ENCODE results near the gene ATP2A1.

Gene ATP2A1

GRCh38 chr16:28829747-28830146 lies 48.5 kb upstream of the ATP2A1 start (continued):
- no peak for TF ChIP-seq ZNF138 (tag by site-specific recombination; IDR thresholded peaks at IDR 0.05; ENCODE audit: borderline replicate concordance)
- TF ChIP-seq, protein P1, sequence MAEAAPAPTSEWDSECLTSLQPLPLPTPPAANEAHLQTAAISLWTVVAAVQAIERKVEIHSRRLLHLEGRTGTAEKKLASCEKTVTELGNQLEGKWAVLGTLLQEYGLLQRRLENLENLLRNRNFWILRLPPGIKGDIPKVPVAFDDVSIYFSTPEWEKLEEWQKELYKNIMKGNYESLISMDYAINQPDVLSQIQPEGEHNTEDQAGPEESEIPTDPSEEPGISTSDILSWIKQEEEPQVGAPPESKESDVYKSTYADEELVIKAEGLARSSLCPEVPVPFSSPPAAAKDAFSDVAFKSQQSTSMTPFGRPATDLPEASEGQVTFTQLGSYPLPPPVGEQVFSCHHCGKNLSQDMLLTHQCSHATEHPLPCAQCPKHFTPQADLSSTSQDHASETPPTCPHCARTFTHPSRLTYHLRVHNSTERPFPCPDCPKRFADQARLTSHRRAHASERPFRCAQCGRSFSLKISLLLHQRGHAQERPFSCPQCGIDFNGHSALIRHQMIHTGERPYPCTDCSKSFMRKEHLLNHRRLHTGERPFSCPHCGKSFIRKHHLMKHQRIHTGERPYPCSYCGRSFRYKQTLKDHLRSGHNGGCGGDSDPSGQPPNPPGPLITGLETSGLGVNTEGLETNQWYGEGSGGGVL (tag by site-specific recombination; IDR thresholded peaks at IDR 0.05): no peak
- no peak for TF ChIP-seq ZNF529 (tag by site-specific recombination; IDR thresholded peaks at IDR 0.05; ENCODE audit: insufficient replicate concordance)
- TF ChIP-seq ZNF311 (tag by site-specific recombination; IDR thresholded peaks at IDR 0.05; ENCODE audit: borderline replicate concordance): no peak
- no peak for TF ChIP-seq ZNF76 (tag by site-specific recombination; IDR thresholded peaks at IDR 0.05; ENCODE audit: borderline replicate concordance, low read depth)

GRCh38 chr16:28830531-28830930 lies 47.8 kb upstream of the ATP2A1 start:
- H3K27ac ChIP-seq (ENCODE audit: extremely low read depth, low read depth, low read length): no peak overlapping the region

GRCh38 chr16:28834349-28834748 lies 43.9 kb upstream of the ATP2A1 start:
- Histone ChIP-seq H3K4me3 (ENCODE audit: low read depth, low read length) (no peak overlapping the region), H3K4me1 (ENCODE audit: control insufficient read depth, insufficient read depth, low read length) (no peaks in the 10 kb centered on the region), H3K36me3 (ENCODE audit: control insufficient read depth in 2 of 2, insufficient read depth in 1 of 2, low read length in 2 of 2) (peaks cover 53 to 94% of the 10 kb centered on the region in 2 experiments), H3K27ac (ENCODE audit: extremely low read depth, low read depth, low read length) (no peak overlapping the region), H3K9me3 (ENCODE audit: control insufficient read depth, insufficient read depth, low read depth, low read length) (no peaks in the 10 kb centered on the region)
- ChIA-PET POLR2A (no interaction called here), CTCF (no interaction called here)
- TF ChIP-seq, protein P2, sequence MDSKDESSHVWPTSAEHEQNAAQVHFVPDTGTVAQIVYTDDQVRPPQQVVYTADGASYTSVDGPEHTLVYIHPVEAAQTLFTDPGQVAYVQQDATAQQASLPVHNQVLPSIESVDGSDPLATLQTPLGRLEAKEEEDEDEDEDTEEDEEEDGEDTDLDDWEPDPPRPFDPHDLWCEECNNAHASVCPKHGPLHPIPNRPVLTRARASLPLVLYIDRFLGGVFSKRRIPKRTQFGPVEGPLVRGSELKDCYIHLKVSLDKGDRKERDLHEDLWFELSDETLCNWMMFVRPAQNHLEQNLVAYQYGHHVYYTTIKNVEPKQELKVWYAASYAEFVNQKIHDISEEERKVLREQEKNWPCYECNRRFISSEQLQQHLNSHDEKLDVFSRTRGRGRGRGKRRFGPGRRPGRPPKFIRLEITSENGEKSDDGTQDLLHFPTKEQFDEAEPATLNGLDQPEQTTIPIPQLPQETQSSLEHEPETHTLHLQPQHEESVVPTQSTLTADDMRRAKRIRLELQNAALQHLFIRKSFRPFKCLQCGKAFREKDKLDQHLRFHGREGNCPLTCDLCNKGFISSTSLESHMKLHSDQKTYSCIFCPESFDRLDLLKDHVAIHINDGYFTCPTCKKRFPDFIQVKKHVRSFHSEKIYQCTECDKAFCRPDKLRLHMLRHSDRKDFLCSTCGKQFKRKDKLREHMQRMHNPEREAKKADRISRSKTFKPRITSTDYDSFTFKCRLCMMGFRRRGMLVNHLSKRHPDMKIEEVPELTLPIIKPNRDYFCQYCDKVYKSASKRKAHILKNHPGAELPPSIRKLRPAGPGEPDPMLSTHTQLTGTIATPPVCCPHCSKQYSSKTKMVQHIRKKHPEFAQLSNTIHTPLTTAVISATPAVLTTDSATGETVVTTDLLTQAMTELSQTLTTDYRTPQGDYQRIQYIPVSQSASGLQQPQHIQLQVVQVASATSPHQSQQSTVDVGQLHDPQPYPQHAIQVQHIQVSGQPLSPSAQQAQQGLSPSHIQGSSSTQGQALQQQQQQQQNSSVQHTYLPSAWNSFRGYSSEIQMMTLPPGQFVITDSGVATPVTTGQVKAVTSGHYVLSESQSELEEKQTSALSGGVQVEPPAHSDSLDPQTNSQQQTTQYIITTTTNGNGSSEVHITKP (tag by site-specific recombination; IDR thresholded peaks at IDR 0.05): no peak
- TF ChIP-seq, protein P3, sequence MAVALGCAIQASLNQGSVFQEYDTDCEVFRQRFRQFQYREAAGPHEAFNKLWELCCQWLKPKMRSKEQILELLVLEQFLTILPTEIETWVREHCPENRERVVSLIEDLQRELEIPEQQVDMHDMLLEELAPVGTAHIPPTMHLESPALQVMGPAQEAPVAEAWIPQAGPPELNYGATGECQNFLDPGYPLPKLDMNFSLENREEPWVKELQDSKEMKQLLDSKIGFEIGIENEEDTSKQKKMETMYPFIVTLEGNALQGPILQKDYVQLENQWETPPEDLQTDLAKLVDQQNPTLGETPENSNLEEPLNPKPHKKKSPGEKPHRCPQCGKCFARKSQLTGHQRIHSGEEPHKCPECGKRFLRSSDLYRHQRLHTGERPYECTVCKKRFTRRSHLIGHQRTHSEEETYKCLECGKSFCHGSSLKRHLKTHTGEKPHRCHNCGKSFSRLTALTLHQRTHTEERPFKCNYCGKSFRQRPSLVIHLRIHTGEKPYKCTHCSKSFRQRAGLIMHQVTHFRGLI (tag by site-specific recombination; IDR thresholded peaks at IDR 0.05): peak; percentile 33; the same call in 1 of the 2 replicates

More at GRCh38 chr16:28830531-28830930, 47.8 kb upstream of the ATP2A1 start:
- Histone ChIP-seq H3K4me3 (ENCODE audit: low read depth, low read length) (no peak overlapping the region), H3K4me1 (ENCODE audit: control insufficient read depth, insufficient read depth, low read length) (peaks cover 3% of the 10 kb centered on the region; the same call in 1 of the 2 replicates), H3K9me3 (ENCODE audit: control insufficient read depth, insufficient read depth, low read depth, low read length) (no peaks in the 10 kb centered on the region), H3K36me3 (ENCODE audit: control insufficient read depth in 2 of 2, insufficient read depth in 1 of 2, low read length in 2 of 2) (peaks cover 84 to 100% of the 10 kb centered on the region in 2 experiments)
- CTCF ChIA-PET: interaction anchor here (0.7 kb wide), 2 partner anchors 43 to 116 kb away, joined by 3 read pairs; no protein-coding TSS in a partner anchor
- TF ChIP-seq ZNF677 (tag by site-specific recombination; IDR thresholded peaks at IDR 0.05) (no peak), INSM2 (tag by site-specific recombination; IDR thresholded peaks at IDR 0.05) (no peak)
- POLR2A ChIA-PET: interaction anchor here (0.7 to 1.5 kb wide), 5 partner anchors 8 to 144 kb away, joined by 3 to 8 read pairs (median 4); partner anchors contain the start of genes ATXN2L, SPNS1 and TUFM
